HepG2 (cell line): ENCODE results near the gene TEKT5. TPM values are rescaled to one million over a fixed set of nuclear protein-coding genes. Genes with fewer than 3 reads are reported as not detected.

Experiments
- DR1 ChIP-seq: sonication (generic); formaldehyde crosslinking; IDR thresholded peaks from 2 replicates; pipeline ENCODE4 v1.8.0; 2021; ENCODE audit warnings: mild to moderate bottlenecking, missing genetic modification reagents, inconsistent platforms
- FOXC1 ChIP-seq: sonication (generic); formaldehyde crosslinking; IDR thresholded peaks from 2 replicates; pipeline ENCODE4 v1.8.0; 2022; ENCODE audit warnings: mild to moderate bottlenecking, missing genetic modification reagents, borderline replicate concordance
- HIVEP1 ChIP-seq: sonication (generic); formaldehyde crosslinking; IDR thresholded peaks from 2 replicates; pipeline ENCODE4 v1.4.0; 2020; ENCODE audit warnings: mild to moderate bottlenecking, missing genetic modification reagents
- HOXA3 ChIP-seq: sonication (generic); formaldehyde crosslinking; IDR thresholded peaks from 2 replicates; pipeline ENCODE4 v1.5.0; 2020; ENCODE audit warnings: missing genetic modification reagents
- KDM5B ChIP-seq: sonication (generic); formaldehyde crosslinking; IDR thresholded peaks from 2 replicates; pipeline ENCODE4 v1.4.0; 2020; ENCODE audit warnings: missing genetic modification reagents, mild to moderate bottlenecking, borderline replicate concordance
- KDM6A ChIP-seq: IDR thresholded peaks from 2 replicates; pipeline ENCODE4 v1.6.1; 2016; ENCODE audit warnings: low read depth
- NFE2L2 ChIP-seq: fragments of 150-350 bp; IDR thresholded peaks from 2 replicates; pipeline ENCODE4 v1.6.1; 2014; ENCODE audit warnings: low read length
- NR2F1 ChIP-seq, 2 experiments: fragments of 450-650 bp in 1 of 2; formaldehyde crosslinking in 1 of 2; IDR thresholded peaks; 2 replicates each; pipeline versions ENCODE4 v1.5.0 to v1.6.1; 2016 to 2020; ENCODE audit warnings: mild to moderate bottlenecking in 1 of 2, missing compliant biosample characterization in 1 of 2, missing genetic modification reagents in 1 of 2, moderate library complexity in 1 of 2
- RBM39 ChIP-seq: fragments of 200-400 bp; formaldehyde crosslinking; IDR thresholded peaks from one replicate; pipeline ENCODE4 v1.6.1; 2018; ENCODE audit warnings: antibody characterized with exemption, mild to moderate bottlenecking, low read depth, low read length; ENCODE audit not compliant: poor library complexity, severe bottlenecking
- REL ChIP-seq: sonication (generic); formaldehyde crosslinking; conservative IDR thresholded peaks from 2 replicates; pipeline ENCODE4 v1.8.0; 2022; ENCODE audit warnings: mild to moderate bottlenecking, missing genetic modification reagents, moderate library complexity
- WIZ ChIP-seq: sonication (generic); formaldehyde crosslinking; IDR thresholded peaks from 2 replicates; pipeline ENCODE4 v1.5.1; 2020; ENCODE audit warnings: mild to moderate bottlenecking, missing genetic modification reagents
- ZMYM4 ChIP-seq: sonication (generic); formaldehyde crosslinking; IDR thresholded peaks from 2 replicates; pipeline ENCODE4 v1.8.1; 2023; ENCODE audit warnings: mild to moderate bottlenecking, missing genetic modification reagents
- ZNF12 ChIP-seq: sonication (generic); formaldehyde crosslinking; IDR thresholded peaks from 2 replicates; pipeline ENCODE4 v1.5.0; 2020; ENCODE audit warnings: missing genetic modification reagents
- ZNF33A ChIP-seq: sonication (generic); formaldehyde crosslinking; IDR thresholded peaks from 2 replicates; pipeline ENCODE4 v1.5.1; 2020; ENCODE audit warnings: missing genetic modification reagents, mild to moderate bottlenecking, moderate library complexity, borderline replicate concordance
- ZNF383 ChIP-seq: sonication (generic); formaldehyde crosslinking; IDR thresholded peaks from 2 replicates; pipeline ENCODE4 v1.4.0; 2020; ENCODE audit warnings: missing genetic modification reagents, mild to moderate bottlenecking, borderline replicate concordance
- ZNF430 ChIP-seq: sonication (generic); formaldehyde crosslinking; IDR thresholded peaks from 2 replicates; pipeline ENCODE4 v1.9.0; 2021; ENCODE audit warnings: mild to moderate bottlenecking, missing genetic modification reagents
- ZNF557 ChIP-seq: sonication (generic); formaldehyde crosslinking; IDR thresholded peaks from 2 replicates; pipeline ENCODE4 v1.4.0; 2020; ENCODE audit warnings: missing genetic modification reagents
- ZNF747 ChIP-seq: sonication (generic); formaldehyde crosslinking; IDR thresholded peaks from 2 replicates; pipeline ENCODE4 v1.8.1; 2023; ENCODE audit warnings: missing genetic modification reagents, mild to moderate bottlenecking, borderline replicate concordance
- ZNF792 ChIP-seq: IDR thresholded peaks from 2 replicates; pipeline ENCODE4 v1.6.1; 2016
- polyA plus RNA-seq, 8 experiments: library from polyadenylated mRNA; depleted of rRNA in 3 of 8; stranded (reverse) in 7 of 8; unstranded in 1 of 8; fragments of >200 nt; fragmentation: Illumina TruSeq in 4 of 8; extraction: Trizol in 4 of 8; gene quantifications; 2 replicates each; pipeline versions ENCODE4 v1.2.1 to v1.2.3, GENCODE V29; 2011 to 2016; ENCODE audit warnings: low read depth in 4 of 8, missing spikeins in 1 of 8, mixed read lengths in 1 of 8; ENCODE audit not compliant: insufficient read depth in 1 of 8
- total RNA-seq, 5 experiments: library from RNA; depleted of rRNA; stranded (reverse); fragments of >200 nt; fragmentation: Illumina TruSeq; extraction: Trizol; gene quantifications; 2 replicates each; pipeline ENCODE4 v1.2.3, GENCODE V29; 2016; ENCODE audit warnings: low read depth in 1 of 5
- TF ChIP-seq, protein P1 (sequence below): sonication (generic); formaldehyde crosslinking; IDR thresholded peaks from 2 replicates; pipeline ENCODE4 v1.5.0; 2020; ENCODE audit warnings: missing genetic modification reagents, mild to moderate bottlenecking, borderline replicate concordance
- TF ChIP-seq, protein P2 (sequence below): sonication (generic); formaldehyde crosslinking; IDR thresholded peaks from 2 replicates; pipeline ENCODE4 v1.8.1; 2023; ENCODE audit warnings: mild to moderate bottlenecking, missing genetic modification reagents
- TF ChIP-seq, protein P3 (sequence below): sonication (generic); formaldehyde crosslinking; IDR thresholded peaks from 2 replicates; pipeline ENCODE4 v1.5.0; 2020; ENCODE audit warnings: mild to moderate bottlenecking, missing genetic modification reagents
- TF ChIP-seq, protein P4 (sequence below): sonication (generic); formaldehyde crosslinking; IDR thresholded peaks from 2 replicates; pipeline ENCODE4 v1.8.1; 2023; ENCODE audit warnings: mild to moderate bottlenecking, inconsistent platforms, moderate library complexity, missing genetic modification reagents, borderline replicate concordance
- TF ChIP-seq, protein P5 (sequence below): sonication (generic); formaldehyde crosslinking; IDR thresholded peaks from 2 replicates; pipeline ENCODE4 v1.8.0; 2022; ENCODE audit warnings: missing genetic modification reagents, mild to moderate bottlenecking, inconsistent platforms, borderline replicate concordance

TEKT5 gene
- total and polyA plus RNA-seq, 2 of the 13 experiments (the other 11 are each of a cell fraction or from before 2014, with no cell fraction given) = 0.16 TPM; not detected in 1

DNA sequence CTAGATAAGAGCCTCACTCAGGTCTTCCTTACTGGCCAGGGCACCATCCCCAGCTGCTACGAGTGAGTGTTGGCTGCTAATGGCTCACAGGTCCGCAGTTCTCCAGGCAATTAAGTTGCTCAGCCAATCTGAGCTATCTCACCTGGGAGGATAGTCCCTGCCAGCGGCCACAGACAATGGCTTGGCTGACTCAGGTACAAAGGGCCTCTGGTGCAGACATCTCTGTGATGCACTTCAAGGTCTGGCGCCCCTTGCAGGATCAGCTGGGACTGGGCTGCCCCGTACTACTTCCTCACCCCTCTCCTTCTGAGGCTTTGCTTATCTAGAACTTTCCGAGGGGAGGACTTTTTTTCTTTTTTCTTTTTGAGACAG is 65.2 kb downstream of the TEKT5 start (continued):
- TF ChIP-seq KDM5B (CRISPR knock-in tag) (peak; percentile 52; the same call in 1 of the 2 replicates), ZNF33A (CRISPR knock-in tag) (no peak), ZNF792 (CRISPR knock-in tag) (no peak), DR1 (CRISPR knock-in tag) (no peak), REL (no peak), ZMYM4 (no peak), ZNF430 (CRISPR knock-in tag) (0 out of 2 replicates have a peak, but pooled peaks have one; percentile 5), RBM39 (no peak), ZNF557 (CRISPR knock-in tag) (no peak), ZNF747 (no peak), ZNF383 (CRISPR knock-in tag) (no peak), NR2F1 (CRISPR knock-in tag; IDR thresholded peaks at IDR 0.05) (no peak), ZNF12 (CRISPR knock-in tag) (no peak), KDM6A (no peak), WIZ (CRISPR knock-in tag) (no peak), NFE2L2 (no peak), HOXA3 (CRISPR knock-in tag) (peak; percentile 27; the same call in 1 of the 2 replicates), HIVEP1 (CRISPR knock-in tag) (no peak), FOXC1 (CRISPR knock-in tag) (peak; percentile 85)
- TF ChIP-seq, protein P1, sequence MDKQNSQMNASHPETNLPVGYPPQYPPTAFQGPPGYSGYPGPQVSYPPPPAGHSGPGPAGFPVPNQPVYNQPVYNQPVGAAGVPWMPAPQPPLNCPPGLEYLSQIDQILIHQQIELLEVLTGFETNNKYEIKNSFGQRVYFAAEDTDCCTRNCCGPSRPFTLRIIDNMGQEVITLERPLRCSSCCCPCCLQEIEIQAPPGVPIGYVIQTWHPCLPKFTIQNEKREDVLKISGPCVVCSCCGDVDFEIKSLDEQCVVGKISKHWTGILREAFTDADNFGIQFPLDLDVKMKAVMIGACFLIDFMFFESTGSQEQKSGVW (CRISPR knock-in tag) = no peak
- TF ChIP-seq, protein P2, sequence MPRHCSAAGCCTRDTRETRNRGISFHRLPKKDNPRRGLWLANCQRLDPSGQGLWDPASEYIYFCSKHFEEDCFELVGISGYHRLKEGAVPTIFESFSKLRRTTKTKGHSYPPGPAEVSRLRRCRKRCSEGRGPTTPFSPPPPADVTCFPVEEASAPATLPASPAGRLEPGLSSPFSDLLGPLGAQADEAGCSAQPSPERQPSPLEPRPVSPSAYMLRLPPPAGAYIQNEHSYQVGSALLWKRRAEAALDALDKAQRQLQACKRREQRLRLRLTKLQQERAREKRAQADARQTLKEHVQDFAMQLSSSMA (CRISPR knock-in tag) = no peak
- TF ChIP-seq, protein P3, sequence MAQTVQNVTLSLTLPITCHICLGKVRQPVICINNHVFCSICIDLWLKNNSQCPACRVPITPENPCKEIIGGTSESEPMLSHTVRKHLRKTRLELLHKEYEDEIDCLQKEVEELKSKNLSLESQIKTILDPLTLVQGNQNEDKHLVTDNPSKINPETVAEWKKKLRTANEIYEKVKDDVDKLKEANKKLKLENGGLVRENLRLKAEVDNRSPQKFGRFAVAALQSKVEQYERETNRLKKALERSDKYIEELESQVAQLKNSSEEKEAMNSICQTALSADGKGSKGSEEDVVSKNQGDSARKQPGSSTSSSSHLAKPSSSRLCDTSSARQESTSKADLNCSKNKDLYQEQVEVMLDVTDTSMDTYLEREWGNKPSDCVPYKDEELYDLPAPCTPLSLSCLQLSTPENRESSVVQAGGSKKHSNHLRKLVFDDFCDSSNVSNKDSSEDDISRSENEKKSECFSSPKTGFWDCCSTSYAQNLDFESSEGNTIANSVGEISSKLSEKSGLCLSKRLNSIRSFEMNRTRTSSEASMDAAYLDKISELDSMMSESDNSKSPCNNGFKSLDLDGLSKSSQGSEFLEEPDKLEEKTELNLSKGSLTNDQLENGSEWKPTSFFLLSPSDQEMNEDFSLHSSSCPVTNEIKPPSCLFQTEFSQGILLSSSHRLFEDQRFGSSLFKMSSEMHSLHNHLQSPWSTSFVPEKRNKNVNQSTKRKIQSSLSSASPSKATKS (CRISPR knock-in tag) = no peak
- TF ChIP-seq, protein P4, sequence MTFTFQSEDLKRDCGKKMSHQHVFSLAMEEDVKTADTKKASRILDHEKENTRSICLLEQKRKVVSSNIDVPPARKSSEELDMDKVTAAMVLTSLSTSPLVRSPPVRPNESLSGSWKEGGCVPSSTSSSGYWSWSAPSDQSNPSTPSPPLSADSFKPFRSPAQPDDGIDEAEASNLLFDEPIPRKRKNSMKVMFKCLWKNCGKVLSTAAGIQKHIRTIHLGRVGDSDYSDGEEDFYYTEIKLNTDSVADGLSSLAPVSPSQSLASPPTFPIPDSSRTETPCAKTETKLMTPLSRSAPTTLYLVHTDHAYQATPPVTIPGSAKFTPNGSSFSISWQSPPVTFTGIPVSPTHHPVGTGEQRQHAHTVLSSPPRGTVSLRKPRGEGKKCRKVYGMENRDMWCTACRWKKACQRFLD (CRISPR knock-in tag) = no peak
- TF ChIP-seq, protein P5, sequence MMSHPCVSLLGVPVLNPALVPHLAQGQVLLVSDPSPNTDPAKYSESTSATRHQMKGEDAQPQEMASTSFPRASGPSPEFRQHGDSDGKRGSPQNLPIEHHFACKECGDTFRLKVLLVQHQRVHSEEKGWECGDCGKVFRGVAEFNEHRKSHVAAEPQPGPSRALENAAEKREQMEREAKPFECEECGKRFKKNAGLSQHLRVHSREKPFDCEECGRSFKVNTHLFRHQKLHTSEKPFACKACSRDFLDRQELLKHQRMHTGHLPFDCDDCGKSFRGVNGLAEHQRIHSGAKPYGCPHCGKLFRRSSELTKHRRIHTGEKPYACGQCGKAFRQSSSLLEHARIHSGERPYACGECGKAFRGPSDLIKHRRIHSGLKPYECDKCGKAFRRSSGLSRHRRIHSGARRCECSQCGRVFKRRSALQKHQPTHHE (CRISPR knock-in tag) = no peak
